NCI-H510A treated with DMSO at 0.1 percent for 48 hours (cell line): ENCODE results near the gene TET3.

Experiments
- DNase-seq: peaks from one replicate; lab custom pipeline; 2025; lab: John Stamatoyannopoulos, UW

TET3 gene

DNA sequence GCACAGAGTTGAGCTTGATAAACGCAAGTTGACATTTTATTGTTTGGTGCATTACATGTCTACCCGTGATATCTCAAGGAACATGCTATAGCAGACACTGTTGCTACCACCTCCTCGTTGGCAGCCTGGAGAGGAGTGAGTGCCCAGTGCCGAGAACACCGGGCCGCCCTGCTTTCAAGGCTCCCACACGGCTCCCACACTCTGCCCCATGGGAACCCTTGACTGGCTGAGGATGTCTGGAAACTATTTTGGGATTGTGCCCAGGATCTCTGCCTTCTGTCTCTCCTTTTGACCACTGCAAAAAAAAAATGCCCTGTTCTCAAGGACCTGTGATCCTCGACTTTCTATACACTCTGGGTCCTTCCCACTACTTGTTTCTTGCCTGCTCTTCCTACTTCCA is 21.1 kb downstream of the TET3 start:
- no peak for DNase-seq

DNA sequence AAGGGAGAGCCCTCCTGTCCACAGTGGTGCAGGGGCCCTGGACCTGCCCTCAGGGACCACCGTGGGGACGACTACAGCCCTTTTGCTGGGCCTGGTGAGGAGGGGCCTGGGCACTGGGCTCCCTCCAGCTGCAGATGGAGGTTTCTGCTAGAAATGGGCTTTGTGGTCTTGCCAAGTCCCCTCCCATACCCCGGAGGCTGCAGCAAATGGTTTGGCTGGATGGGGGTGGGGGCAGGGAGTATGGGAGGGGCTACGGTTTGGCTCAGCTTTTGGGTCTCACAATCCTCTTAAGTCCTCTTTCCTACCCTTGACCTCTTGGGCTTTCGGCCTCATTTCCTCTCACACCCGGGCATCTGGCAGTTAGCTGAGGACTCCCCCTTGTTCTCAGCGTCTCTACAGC is 21.7 kb downstream of the TET3 start:
- DNase-seq, result no peak

DNA sequence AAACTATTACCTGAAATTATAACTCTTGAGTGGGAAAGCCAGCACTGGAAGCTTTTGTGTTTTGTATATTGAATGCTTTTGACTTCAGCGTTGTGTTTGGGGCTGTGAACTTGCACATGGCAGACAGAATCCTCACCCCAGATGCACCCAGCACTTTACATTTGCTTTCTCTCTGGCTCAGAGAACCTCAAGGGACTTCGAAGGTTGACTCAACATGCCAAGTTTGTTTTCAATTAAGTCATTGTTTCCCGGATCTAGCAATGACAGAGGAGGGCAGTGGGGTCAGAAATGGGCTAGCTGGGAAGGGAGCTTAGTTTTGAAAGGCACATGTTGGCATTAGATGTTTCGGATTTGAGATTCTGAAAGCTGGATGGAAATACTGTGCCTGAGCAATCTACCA is 22.4 kb downstream of the TET3 start:
- no peak for DNase-seq

DNA sequence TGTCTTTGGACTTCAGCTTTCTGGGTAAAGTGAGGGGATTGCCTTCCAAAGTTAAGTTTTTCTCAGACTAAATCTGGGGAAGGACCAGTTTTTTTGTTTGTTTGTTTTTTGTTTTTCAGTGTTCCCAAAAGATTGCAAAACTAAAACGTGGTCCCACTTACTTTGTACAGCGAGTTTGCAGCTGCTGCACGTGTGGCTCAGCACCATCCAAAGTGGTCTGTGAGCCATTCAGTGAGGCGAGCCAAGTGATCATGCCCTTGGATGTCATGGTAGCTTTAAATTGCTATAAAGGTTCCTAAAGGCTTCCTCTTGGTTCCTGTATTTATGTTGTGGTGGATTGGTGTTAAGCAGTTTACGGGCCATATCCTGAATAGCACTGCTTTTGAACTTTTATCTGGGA is 23.0 kb downstream of the TET3 start:
- DNase-seq, result no peak

DNA sequence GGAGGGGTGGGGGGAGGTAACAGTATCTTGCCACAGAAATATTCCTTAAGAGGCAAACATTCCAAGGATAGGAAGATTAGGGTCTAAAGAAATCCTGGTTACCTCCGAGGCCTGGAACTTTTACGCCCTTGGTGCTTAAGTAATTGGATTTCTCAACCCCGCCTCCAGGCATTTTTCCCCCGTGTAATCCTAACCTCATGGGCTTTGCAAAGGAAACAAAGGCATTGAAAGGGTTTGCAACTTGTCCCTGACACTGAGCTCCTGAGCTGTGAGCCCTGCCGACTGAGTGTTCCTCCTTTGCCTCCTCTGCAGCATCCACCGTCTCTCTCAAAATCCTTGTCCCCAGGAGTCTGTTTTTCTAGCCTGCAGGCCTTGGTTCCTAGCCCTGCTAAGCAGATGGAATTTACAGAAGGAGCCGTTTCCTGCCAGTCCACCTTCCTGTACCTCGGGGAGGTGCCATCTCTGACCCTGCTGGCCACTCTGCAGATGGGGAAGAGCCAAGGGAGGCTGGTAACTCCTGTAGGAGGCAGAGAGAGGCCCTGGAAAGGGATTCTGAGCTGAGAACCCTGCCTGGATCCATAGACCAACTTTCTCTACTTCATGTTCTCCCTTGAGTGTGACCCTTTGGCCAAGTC is 24.2 kb downstream of the TET3 start:
- peak; percentile 52 for DNase-seq

DNA sequence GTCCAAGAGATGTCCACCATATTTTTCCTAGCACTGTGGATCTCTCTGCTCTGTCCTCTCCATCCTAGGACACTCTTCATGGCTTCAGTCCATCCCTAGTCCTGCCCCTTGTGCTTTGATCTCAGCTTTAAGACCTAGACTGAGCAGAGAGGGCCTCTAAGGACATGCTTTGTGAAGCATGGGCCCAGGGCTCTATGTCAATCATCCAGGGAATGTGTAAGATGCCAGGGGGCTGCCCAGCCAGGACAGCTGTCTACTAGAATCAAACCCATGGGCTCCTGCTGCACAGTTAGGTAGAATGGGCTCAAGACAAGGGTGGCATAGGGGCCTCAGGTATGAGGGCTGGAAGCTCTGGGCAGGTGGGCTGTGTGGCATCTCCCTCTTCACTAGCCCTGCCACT is 24.9 kb downstream of the TET3 start:
- DNase-seq, result no peak

DNA sequence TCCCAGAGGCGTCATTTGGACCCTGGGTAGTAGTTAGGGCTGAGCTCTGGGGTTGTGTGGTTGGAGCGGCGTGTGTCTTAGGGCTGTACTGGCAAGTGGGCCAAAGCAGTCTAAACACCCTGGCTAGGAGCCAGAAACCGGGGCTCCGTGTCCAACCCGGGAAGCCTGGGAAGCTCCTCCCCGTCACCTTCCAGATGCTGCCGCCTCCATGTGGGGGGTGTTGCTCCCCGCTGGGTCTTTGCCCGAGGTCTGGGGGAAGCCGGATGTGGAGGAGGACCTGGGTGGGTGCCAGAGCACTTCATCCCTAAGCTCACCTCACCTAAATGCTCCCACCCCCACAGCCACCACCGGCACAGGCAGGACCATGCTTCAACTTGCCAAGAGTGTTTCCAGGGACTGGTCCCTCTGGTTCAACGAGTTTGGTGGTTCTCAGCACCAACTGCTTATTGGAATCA is 25.4 kb downstream of the TET3 start:
- peak; percentile 100 for DNase-seq

DNA sequence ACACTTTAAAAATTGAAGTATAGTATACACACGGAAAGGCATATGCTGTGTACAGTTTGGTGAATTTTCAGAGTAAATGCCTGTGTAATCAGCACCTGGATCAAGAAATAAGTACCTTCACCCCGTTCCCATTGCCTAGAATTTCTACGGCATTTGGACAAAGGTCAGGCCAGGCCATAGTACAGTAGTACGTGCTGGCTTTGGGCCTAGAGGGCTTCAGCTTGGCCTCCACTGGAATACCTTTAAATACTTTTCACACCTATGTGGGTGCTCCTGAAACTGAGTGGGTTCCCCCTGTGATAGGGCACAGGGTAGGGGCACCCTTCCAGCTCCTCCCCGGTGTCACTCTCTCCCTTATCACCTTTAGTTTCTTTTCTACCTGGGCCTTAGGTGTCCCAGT is 26.5 kb downstream of the TET3 start:
- DNase-seq, result no peak

DNA sequence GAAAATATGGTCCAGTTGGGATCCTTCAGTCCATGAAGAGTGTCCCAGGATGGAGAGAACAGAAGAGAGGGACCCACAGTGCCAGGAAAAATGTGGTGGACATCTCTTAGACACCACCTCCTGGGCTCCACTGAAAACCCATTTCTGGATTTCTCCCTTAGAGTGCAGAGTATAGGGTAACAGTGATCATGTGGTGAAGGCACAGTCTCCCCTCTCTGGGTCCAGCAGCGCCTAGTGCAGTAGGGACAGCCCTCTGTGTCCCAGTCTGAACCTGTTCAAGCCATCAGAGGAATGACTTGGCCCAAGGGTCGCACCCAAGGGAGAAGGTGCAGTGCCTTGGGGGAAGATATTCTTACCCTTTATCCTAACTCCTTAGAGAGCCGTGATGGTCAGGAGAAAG is 30.1 kb downstream of the TET3 start:
- no peak for DNase-seq

DNA sequence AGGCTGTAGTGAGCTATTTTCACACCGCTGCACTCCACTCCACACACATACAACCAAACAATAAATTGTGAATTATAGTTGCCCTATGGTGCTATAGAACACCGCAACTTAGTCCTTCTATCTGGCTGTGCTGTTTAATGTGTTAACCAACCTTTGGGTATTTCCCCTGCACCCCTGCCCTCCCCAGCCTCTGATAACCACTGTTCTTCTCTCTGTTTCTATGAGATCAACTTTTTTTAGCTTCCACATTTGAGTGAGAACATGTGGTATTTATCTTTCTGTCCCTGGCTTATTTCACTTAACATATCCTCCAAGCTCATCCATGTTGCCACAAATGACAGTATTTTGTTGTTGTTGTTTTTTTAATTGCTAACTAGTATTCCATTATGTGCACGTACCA is 32.5 kb downstream of the TET3 start:
- DNase-seq, result no peak

DNA sequence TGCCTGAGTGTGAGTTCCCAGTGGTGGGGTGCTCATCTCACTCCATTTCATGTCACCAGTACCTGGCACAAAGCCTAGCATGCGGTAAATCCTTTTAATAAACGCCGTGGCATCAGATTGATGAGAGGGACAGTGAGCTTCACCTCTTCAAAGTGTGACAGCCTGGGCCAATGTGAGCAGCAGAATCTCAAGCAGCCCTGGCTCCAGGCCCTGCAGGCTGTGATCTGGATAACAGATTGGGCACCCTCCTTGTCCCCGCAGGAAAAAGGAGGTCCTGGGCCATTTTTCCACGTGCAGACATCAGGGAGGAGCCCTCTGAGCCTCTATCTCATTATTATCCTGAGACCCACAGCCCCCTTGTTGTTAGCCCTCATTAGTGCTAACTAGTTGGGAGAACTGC is 34.8 kb downstream of the TET3 start:
- no peak for DNase-seq

DNA sequence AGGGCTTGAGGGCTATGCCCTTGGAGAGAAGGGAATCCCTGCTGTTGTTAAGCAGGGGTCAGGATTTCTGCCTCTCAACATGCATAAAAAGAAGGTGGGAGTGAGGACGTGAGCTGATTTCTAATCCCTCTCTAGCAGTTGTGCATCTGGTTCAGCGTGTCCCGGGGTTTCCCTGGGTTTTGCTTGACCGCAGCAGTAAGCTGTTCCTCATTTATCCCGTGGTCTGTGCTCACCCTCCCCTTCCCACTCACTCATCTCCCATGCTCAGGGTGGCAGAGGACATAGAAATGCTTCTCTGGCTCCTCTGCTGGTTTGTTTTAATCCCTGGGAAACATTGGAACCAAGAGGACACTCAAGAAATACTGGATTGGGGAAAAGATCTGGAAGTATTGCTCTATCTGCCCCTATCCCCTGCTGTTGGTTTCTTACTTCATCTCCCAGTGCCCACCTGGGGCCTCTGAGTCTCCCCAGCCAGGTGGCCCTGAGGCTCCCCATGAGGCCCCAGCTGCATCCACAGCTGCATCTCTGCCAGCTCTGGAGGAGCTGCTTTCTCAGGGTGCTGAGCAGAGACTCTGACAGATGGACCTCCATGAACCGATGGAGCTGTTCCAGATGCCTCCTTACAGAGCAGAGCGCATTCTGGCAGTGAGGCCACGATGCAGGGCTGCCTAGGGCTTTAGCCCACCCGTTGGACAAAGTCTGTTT is 36.1 kb downstream of the TET3 start:
- no peak for DNase-seq

DNA sequence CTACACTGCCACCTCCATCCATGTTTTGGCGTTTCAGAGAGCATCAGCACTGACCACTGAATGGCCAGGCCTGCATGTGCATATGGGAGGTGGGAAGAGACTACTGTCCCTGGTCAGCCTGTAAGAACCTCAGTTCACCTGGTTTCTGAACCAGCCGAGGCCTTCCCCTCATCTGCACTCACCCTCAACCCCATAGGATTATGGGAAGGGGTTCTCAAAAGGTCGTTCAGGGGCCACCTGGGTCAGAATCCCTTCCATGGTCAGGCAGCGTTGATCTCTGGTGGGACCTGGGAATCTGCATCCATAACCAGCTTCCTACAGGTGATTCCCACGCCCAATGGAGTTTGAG is 36.7 kb downstream of the TET3 start:
- no peak for DNase-seq

DNA sequence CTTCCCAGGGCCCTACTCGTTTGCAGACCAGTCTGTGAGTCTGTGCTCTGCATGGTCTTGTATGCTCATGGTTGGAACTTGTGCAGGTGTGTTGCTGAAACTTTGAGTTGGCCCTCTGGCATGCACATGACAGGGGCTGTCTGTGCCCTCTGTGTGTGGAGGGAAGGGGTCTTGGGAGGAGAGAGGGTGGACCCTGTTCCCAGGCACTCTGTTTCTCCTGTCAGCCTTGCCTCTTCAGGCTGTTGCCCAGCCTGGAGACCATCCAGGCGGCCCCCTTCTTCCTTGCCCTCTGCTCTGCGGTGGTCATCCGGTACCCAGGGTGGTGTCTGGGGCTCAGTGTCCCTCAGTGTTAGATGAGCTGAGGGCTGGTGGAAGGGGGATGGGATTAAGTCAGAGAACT is 39.5 kb downstream of the TET3 start:
- DNase-seq, result no peak

DNA sequence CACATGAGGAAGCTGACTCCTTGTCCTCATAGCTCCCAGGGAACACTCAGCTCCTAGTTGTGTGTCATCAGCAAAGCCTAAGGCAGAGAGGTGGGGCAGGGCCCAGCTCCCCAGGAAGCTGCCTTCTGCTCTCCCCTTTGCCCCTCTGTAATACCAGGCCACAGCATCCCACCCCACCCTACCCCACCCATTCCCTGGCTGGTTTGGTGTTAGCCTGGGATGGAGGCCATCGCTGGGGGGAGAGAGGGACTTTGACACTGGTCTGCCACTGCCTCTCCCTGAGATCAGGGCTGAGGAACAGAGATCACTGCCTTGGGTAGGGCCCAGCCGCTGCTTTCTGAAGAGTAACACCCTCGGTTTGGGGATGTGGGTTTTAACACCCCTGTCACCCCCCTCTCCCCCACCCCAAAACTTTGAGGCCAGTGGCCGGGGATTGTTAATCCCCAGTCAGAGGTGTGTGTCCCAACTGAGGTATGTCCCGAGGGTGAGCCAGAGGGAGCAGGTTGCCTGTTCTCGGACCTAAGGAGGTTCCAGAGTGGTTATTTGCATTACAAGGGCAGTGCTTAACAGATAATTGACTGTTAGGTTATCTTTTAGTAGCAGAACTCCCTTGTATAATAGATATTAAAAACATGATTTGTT is 41.4 kb downstream of the TET3 start:
- DNase-seq, result no peak

DNA sequence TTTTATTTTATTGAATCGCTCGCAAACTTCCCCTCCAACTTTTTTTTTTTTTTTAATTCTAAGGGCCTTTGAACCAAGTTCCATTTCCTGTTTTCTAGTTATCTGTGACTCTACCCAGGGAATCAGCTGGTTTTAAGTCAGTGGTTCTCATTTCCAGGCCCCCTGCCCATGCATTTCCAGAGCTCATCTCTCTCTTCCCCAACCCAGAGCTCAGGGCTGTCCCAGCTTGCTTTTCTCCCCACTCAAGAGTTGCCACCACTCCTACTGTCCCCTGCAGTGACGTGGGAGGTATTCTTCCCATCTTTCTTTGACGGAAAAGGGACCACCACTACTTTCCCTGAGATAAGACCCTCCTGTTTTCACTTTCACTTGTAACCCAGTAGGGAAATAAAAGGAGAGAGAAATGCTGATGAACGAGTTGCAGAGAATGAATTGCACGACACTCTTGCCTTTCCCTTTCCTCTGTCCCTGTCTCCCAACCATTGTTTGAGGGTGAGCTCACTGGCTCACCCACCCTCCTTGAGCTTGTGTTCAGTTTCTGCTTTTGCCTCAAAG is 42.1 kb downstream of the TET3 start:
- no peak for DNase-seq

DNA sequence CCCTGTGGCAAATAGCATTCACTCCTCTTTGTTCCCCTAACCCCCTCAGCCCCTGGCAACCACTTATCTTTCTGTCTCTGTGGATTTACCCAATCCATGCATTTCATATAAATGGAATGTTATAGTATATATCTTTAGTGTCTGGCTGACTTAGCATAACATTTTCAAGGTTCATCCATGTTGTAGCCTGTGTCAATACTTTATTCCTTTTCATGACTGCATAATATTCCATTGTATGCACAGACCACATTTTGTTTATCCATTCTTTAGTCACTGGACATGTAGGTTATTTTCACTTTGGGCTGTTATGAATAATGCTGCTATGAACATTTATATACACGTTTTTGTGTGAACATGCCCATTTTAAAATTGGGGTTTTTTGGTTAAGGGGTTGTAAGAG is 42.8 kb downstream of the TET3 start:
- no peak for DNase-seq

DNA sequence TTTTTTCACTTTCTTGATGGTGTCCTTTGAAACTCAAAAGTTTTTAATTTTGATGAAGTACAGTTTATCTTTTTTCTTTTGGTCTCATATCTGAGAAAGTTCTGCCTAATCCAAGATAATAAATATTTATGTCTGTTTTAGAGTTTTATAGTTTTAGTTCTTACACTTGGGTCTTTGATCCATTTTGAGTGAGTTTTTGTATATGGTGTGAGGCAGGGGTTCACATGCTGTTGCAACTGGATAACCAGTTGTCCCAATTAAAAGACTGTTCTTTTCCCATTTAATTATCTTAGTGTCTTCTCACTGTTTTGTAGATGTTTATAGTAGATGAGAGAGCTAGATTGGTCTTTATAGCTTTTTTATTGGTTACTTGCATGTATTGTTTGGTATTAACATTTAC is 43.6 kb downstream of the TET3 start:
- no peak for DNase-seq

DNA sequence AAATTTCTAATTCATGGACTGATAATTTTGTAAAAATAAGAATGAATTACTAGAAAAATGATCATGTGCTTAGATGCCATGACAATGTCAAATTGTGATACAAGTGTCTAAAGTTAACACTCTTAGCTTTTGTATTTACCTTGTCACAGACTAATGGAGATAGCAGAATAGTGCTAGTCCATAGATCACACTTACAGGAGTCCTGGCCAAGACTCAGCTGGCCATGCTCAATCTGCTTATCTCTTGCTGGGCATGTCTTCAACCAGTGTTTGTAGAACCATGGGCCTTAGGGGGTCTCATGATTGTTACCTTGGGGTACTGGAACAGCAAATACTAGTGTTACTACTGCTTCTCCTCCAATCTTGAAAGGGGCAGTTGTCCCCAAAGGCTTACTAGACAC is 44.0 kb downstream of the TET3 start:
- no peak for DNase-seq

DNA sequence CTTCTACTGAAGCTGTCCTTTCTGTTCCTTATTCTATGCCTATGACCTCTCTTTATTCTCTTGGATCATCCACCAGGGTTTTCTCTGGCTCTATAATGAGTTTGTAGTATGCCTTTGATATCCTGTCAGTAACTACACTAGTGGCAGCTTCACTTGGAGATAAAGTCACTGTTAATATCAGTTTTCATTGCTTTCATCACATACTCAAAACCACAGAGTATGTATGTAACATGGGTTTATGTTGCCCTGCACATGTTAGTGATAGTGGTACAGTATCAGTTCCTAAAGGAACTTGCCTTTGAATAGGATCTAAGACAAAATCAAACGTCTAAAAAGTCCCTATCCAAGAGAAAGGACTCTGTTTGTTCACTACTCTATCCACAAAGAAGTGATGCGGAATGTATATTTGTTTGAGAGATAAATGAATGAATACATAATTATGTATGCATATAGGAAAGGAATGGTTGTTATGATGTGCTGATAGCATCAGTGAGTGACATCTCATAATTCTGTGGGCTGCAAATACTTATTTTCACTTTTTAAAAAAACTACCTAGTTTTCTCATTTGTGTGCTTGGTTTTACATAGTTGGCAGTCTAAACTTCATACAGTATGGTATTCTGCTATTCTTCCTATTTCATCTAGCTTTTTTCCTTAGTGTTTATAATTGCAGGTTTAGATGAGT is 45.1 kb downstream of the TET3 start:
- DNase-seq, result no peak

DNA sequence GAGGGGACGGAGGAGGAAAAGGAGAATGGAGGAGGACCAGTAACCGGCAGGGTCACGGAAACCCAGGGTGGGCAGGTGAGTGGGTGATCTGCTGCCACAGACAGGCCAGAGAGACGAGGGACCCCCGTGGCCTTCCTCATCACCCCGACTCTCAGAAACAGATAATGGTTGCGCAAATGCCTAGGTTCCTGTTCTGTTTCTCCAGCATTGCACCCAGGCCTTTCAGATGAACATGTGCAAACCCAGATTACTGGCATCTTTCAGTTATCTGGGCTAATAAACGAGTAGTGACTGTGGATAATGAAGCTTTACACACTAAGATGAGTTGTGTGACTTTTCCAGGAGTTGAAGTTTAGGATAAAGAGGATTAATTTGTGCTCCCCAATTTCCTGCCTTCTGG is 46.5 kb downstream of the TET3 start:
- DNase-seq, result no peak

DNA sequence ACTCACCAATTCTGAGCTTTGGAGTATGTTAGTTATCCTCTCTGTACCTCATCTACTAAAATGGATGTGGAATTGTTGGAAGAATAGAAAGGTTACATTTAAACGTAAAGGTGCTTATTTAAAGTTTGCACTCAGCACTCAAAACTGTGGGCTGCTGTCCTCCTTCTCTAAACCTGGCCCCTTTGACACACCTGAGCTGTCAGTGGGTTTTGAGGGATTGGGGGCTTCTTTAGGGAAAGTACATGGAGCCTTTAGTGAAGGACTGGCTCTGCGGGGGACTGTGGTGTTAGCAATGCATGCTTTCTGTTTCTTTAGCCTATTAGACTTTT is 47.2 kb downstream of the TET3 start:
- no peak for DNase-seq

DNA sequence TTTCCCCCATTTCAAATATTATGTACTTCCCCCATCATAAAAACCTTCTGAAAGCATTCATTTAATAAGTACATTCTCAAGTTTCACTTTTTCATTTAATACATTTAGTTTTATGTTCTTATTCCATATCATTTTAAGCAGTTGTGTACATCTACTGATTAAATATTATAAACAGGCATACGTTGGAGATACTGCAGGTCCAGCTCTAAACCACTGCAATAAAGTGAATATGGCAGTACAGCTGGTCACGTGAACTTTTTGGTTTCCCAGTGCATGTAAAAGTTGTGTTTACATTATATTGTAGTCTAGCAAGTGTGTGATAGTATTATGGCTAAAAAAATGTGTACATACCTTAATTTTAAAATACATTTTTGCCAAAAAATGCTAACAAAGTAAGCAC is 48.7 kb downstream of the TET3 start:
- DNase-seq, result no peak
